Hepatocyte (in vitro differentiated cells): ENCODE data around the gene RESF1. TPM values are rescaled to one million over a fixed set of nuclear protein-coding genes. Genes with fewer than 3 reads are reported as not detected.

Experiments used
- DNase-seq: peaks from one replicate; pipeline ENCODE4 v3.0.0-alpha.2; 2016; ENCODE audit warnings: low spot score
- H2AFZ ChIP-seq: fragments of 200-600 bp; sonication (generic); 2 replicates; pipeline ENCODE4 v1.6.0; 2016; ENCODE audit warnings: antibody characterized with exemption, mild to moderate bottlenecking
- H3K27ac ChIP-seq: fragments of 200-600 bp; sonication (generic); 2 replicates; pipeline ENCODE4 v1.5.1; 2016; ENCODE audit warnings: mild to moderate bottlenecking
- H3K27me3 ChIP-seq: fragments of 200-600 bp; sonication (generic); 2 replicates; pipeline ENCODE4 v1.6.1; 2016
- H3K36me3 ChIP-seq: fragments of 200-600 bp; sonication (generic); replicated peaks from 2 replicates; pipeline ENCODE4 v1.5.1; 2016; ENCODE audit warnings: low read depth; ENCODE audit not compliant: insufficient read depth
- H3K4me1 ChIP-seq: fragments of 200-600 bp; sonication (generic); 2 replicates; pipeline ENCODE4 v1.5.1; 2016; ENCODE audit warnings: mild to moderate bottlenecking, moderate library complexity; ENCODE audit not compliant: insufficient read depth
- H3K4me2 ChIP-seq: fragments of 200-600 bp; sonication (generic); 2 replicates; pipeline ENCODE4 v1.6.0; 2016
- H3K4me3 ChIP-seq: fragments of 200-600 bp; sonication (generic); 2 replicates; pipeline ENCODE4 v1.5.1; 2016; ENCODE audit warnings: mild to moderate bottlenecking
- H3K79me2 ChIP-seq: fragments of 200-600 bp; sonication (generic); 2 replicates; pipeline ENCODE4 v1.6.0; 2017; ENCODE audit warnings: mild to moderate bottlenecking
- H3K9me2 ChIP-seq: fragments of 200-600 bp; sonication (generic); replicated peaks from 2 replicates; pipeline ENCODE4 v1.6.0; 2017; ENCODE audit warnings: mild to moderate bottlenecking; ENCODE audit not compliant: insufficient read depth
- H3K9me3 ChIP-seq: fragments of 200-600 bp; sonication (generic); 2 replicates; pipeline ENCODE4 v1.5.1; 2016; ENCODE audit warnings: low read depth, mild to moderate bottlenecking
- H4K20me1 ChIP-seq: fragments of 200-600 bp; sonication (generic); 2 replicates; pipeline ENCODE4 v1.6.0; 2016; ENCODE audit warnings: mild to moderate bottlenecking; ENCODE audit not compliant: insufficient read depth, poor library complexity, severe bottlenecking
- EZH2 ChIP-seq: fragments of 200-600 bp; sonication (generic); IDR thresholded peaks from 2 replicates; pipeline ENCODE4 v1.6.1; 2016; ENCODE audit warnings: antibody characterized with exemption, mild to moderate bottlenecking, borderline replicate concordance
- EZH2phosphoT487 ChIP-seq: fragments of 200-600 bp; sonication (generic); IDR thresholded peaks from one replicate; pipeline ENCODE4 v1.6.1; 2018; ENCODE audit warnings: antibody characterized with exemption, mild to moderate bottlenecking, low read depth, moderate library complexity; ENCODE audit not compliant: unreplicated experiment, severe bottlenecking
- WGBS: methylation state at CpG from one replicate; pipeline ENCODE4 v1.1.6; 2016; ENCODE audit warnings: low lambda C conversion rate; ENCODE audit errors: missing lambda C conversion rate; 5-methylcytosine and 5-hydroxymethylcytosine counted together
- polyA plus RNA-seq: library from polyadenylated mRNA; unstranded; fragments of >200 nt; fragmentation: Nextera tagmentation; extraction: Ambion mirVana; gene quantifications from 2 replicates; pipeline ENCODE4 v1.2.1, GENCODE V29; 2016
- total RNA-seq: library from RNA; depleted of rRNA; stranded (reverse); fragments of >200 nt; gene quantifications from 2 replicates; pipeline ENCODE4 v1.2.3, GENCODE V29; 2014
- TF ChIP-seq, protein P1 (sequence below): fragments of 200-600 bp; sonication (generic); IDR thresholded peaks from 2 replicates; pipeline ENCODE4 v1.5.1; 2016; ENCODE audit warnings: antibody characterized with exemption, mild to moderate bottlenecking; ENCODE audit not compliant: poor library complexity

Gene RESF1
- total and polyA plus RNA-seq, 2 experiments from 2014 or later, result 28.8 to 63.8 TPM

DNA sequence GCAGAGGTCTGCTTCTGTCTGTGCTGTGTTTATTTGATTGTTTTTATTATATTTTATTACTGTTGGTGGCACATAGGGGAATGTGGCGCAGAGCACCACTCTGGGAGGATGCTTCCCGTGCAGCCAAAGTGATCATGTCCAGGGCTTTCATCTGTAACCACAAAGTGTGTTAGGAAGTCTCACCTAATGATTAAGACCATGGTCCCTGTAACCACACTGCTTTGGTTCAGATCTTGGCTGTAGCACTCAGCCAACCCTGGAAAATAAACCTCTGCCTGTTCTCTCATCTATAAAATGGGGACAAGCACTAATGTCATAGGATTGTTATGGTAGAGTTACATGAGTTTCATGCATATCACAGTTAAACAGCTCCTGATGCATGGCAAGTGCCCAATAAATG lies 1.9 kb downstream of the RESF1 start:
- Histone ChIP-seq H4K20me1 (peaks cover 14% of the 10 kb centered on the region), H3K9me2 (no peaks in the 10 kb centered on the region), H3K9me3 (no peaks in the 10 kb centered on the region), H3K4me3 (peak overlapping the region; percentile 89), H3K27me3 (no peaks in the 10 kb centered on the region), H3K36me3 (no peaks in the 10 kb centered on the region), H3K4me2 (peak overlapping the region; percentile 76), H3K79me2 (peaks cover 61% of the 10 kb centered on the region), H3K4me1 (peaks cover 10% of the 10 kb centered on the region), H2AFZ (no peak overlapping the region), H3K27ac (peak overlapping the region; percentile 94)
- WGBS, result 57% methylated on average over 2 of the region's 2 CpGs
- TF ChIP-seq EZH2 (no peak), EZH2phosphoT487 (no peak)
- TF ChIP-seq, protein P1, sequence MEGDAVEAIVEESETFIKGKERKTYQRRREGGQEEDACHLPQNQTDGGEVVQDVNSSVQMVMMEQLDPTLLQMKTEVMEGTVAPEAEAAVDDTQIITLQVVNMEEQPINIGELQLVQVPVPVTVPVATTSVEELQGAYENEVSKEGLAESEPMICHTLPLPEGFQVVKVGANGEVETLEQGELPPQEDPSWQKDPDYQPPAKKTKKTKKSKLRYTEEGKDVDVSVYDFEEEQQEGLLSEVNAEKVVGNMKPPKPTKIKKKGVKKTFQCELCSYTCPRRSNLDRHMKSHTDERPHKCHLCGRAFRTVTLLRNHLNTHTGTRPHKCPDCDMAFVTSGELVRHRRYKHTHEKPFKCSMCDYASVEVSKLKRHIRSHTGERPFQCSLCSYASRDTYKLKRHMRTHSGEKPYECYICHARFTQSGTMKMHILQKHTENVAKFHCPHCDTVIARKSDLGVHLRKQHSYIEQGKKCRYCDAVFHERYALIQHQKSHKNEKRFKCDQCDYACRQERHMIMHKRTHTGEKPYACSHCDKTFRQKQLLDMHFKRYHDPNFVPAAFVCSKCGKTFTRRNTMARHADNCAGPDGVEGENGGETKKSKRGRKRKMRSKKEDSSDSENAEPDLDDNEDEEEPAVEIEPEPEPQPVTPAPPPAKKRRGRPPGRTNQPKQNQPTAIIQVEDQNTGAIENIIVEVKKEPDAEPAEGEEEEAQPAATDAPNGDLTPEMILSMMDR, result no peak
- no peak for DNase-seq

DNA sequence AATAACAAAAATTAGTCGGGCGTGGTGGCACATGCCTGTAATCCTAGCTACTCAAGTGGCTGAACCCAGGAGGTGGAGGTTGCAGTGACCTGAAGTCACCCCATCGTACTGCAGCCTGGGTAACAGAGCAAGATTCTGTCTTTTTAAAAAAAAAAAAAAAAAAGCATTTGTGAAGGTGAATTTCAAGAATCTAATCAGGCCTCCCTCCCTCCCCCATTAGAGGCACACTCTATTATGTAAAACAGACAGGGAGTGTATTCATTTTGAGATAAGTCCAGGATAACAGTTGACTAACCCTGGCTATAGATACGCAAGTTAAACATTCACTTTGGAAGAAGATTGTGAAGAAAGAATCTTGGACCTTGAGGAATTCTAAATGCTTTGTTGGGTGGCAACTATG lies 2.9 kb downstream of the RESF1 start:
- Histone ChIP-seq H3K36me3 (no peaks in the 10 kb centered on the region), H3K27ac (peak overlapping the region; percentile 94), H3K4me3 (no peak overlapping the region), H2AFZ (no peak overlapping the region), H3K4me2 (peak overlapping the region; percentile 76), H3K9me3 (no peaks in the 10 kb centered on the region), H3K79me2 (peaks cover 70% of the 10 kb centered on the region), H4K20me1 (peaks cover 14% of the 10 kb centered on the region), H3K9me2 (no peaks in the 10 kb centered on the region), H3K4me1 (peaks cover 10% of the 10 kb centered on the region), H3K27me3 (no peaks in the 10 kb centered on the region)
- peak; percentile 37 for DNase-seq
- TF ChIP-seq EZH2phosphoT487 (no peak), EZH2 (no peak)
- TF ChIP-seq, protein P1, result no peak
- WGBS, result 57% methylated on average over 4 of the region's 4 CpGs

DNA sequence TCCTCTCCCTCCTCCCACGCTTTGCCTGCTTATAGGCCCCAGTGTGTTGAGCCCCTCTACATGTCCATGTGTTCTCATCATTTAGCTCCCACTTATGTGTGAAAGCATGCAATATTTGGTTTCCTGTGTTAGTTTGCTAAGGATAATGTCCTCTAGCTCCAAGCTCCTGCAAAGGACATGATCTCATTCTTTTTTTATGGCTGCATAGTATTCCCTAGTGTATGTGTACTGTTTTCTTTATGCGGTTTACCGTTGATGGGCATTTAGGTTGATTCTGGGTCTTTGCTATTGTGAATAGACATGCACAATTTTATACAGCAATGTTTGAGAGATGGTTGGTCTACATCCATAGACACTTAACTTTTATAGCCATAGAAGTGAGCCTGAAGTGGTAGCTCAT lies 5.1 kb downstream of the RESF1 start:
- no peaks in the 10 kb centered on the region for H3K9me3 ChIP-seq
- H3K4me1 ChIP-seq, result peaks cover 7% of the 10 kb centered on the region
- H4K20me1 ChIP-seq, result peaks cover 14% of the 10 kb centered on the region
- no peak overlapping the region for H2AFZ ChIP-seq
- no peaks in the 10 kb centered on the region for H3K27me3 ChIP-seq
- H3K4me2 ChIP-seq, result no peak overlapping the region
- no peaks in the 10 kb centered on the region for H3K9me2 ChIP-seq
- no peak for DNase-seq
- no peaks in the 10 kb centered on the region for H3K36me3 ChIP-seq
- WGBS, result 99% methylated on average over 3 of the region's 3 CpGs
- peaks cover 90% of the 10 kb centered on the region for H3K79me2 ChIP-seq
- TF ChIP-seq, protein P1, result no peak
- no peak for TF ChIP-seq EZH2phosphoT487
- TF ChIP-seq EZH2, result no peak
- H3K4me3 ChIP-seq, result no peak overlapping the region
- no peak overlapping the region for H3K27ac ChIP-seq

DNA sequence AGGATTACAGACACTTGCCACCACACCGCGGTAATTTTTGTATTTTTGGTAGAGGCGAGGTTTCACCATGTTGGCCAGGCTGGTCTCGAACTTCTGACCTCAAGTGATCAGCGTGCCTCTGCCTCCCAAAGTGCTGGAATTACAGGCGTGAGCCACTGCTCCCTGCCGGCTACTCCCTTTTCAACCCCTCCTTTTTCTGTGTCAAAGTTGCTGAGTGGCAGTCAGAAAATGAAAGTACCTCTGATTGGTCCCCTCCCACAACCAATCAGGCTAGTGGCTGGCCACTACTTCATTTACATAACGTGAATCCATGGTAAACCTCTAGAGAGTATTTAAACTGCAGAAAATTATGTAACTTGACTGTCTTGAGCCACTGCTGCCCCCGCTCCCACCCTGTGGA lies 5.9 kb downstream of the RESF1 start:
- Histone ChIP-seq H3K79me2 (peaks cover 95% of the 10 kb centered on the region), H3K27ac (no peak overlapping the region), H3K27me3 (no peaks in the 10 kb centered on the region), H3K36me3 (no peaks in the 10 kb centered on the region), H3K9me2 (no peaks in the 10 kb centered on the region), H2AFZ (no peak overlapping the region), H3K9me3 (no peaks in the 10 kb centered on the region), H4K20me1 (peaks cover 14% of the 10 kb centered on the region), H3K4me1 (peaks cover 7% of the 10 kb centered on the region), H3K4me2 (no peak overlapping the region), H3K4me3 (no peak overlapping the region)
- no peak for TF ChIP-seq EZH2phosphoT487
- TF ChIP-seq, protein P1, result no peak
- no peak for TF ChIP-seq EZH2
- 96% methylated on average over 9 of the region's 9 CpGs for WGBS
- DNase-seq, result no peak
